IMR-90 (cell line): ENCODE measurements around the gene ATP5PO. TPM values are rescaled to one million over a fixed set of nuclear protein-coding genes. Genes with fewer than 3 reads are reported as not detected.

ENCODE experiments used
- ATAC-seq: fragments of 200-7000 bp; cut with Tn5 transposase; 2 replicates; pipeline ENCODE4 v1.9.1; 2020; ENCODE audit warnings: low read depth, mild to moderate bottlenecking, moderate library complexity
- BruUV-seq: library from RNA; stranded (reverse); fragments of 400-500 nt; replicated peaks from 2 replicates; lab custom pipeline; 2021; lab: Mats Ljungman, UMichigan
- CTCF ChIA-PET: fragments of 300-600 bp; formaldehyde crosslinking; extraction: SDS; loops from one replicate; lab custom pipeline; 2021; ENCODE audit warnings: antibody characterized with exemption; lab: Yijun Ruan, JAX
- POLR2A ChIA-PET: fragments of 300-600 bp; sonication (Branson Sonifier 250); formaldehyde crosslinking; loops from one replicate; lab custom pipeline; 2022; ENCODE audit warnings: antibody characterized with exemption; ENCODE audit not compliant: unreplicated experiment; lab: Charles Lee
- DNase-seq: peaks from one replicate; pipeline ENCODE4 v3.0.0; 2013
- H2AFZ ChIP-seq: replicated peaks from 2 replicates; pipeline ENCODE3; 2013; ENCODE audit warnings: low read length, mild to moderate bottlenecking; ENCODE audit not compliant: poor library complexity
- H2AK5ac ChIP-seq: 2 replicates; pipeline ENCODE4 v1.6.1; 2013; ENCODE audit warnings: low read depth, low read length, inconsistent platforms
- H2AK9ac ChIP-seq: replicated peaks from 2 replicates; pipeline ENCODE3; 2013; ENCODE audit warnings: mild to moderate bottlenecking, low read depth, low read length, moderate library complexity; ENCODE audit not compliant: poor library complexity
- H2BK120ac ChIP-seq: 2 replicates; pipeline ENCODE4 v1.6.1; 2013; ENCODE audit warnings: low read depth, low read length, inconsistent platforms
- H2BK15ac ChIP-seq: 3 replicates; pipeline ENCODE4 v1.6.1; 2013; ENCODE audit warnings: low read depth, low read length, inconsistent platforms
- H2BK20ac ChIP-seq: 2 replicates; pipeline ENCODE4 v1.6.1; 2013; ENCODE audit warnings: low read depth, mild to moderate bottlenecking, inconsistent platforms, low read length, moderate library complexity
- H2BK5ac ChIP-seq: 2 replicates; pipeline ENCODE4 v1.6.1; 2013; ENCODE audit warnings: mild to moderate bottlenecking, low read depth, low read length, inconsistent platforms; ENCODE audit not compliant: poor library complexity, severe bottlenecking
- H3K14ac ChIP-seq: replicated peaks from 2 replicates; pipeline ENCODE4 v1.6.1; 2013; ENCODE audit warnings: low read depth, low read length, inconsistent platforms
- H3K18ac ChIP-seq: 2 replicates; pipeline ENCODE4 v1.6.1; 2013; ENCODE audit warnings: low read depth, low read length, control low read depth
- H3K23ac ChIP-seq: 2 replicates; pipeline ENCODE4 v1.6.1; 2013; ENCODE audit warnings: low read depth, low read length, inconsistent platforms
- H3K27ac ChIP-seq: 2 replicates; pipeline ENCODE4 v1.5.1; 2013; ENCODE audit warnings: mild to moderate bottlenecking, control low read depth, low read length; ENCODE audit not compliant: insufficient read depth
- H3K27me3 ChIP-seq: 2 replicates; pipeline ENCODE4 v1.6.1; 2013; ENCODE audit warnings: low read length; ENCODE audit not compliant: control insufficient read depth, insufficient read depth
- H3K36me3 ChIP-seq: 2 replicates; pipeline ENCODE4 v1.6.1; 2013; ENCODE audit warnings: low read length, mixed read lengths; ENCODE audit not compliant: control insufficient read depth, insufficient read depth
- H3K4ac ChIP-seq: 2 replicates; pipeline ENCODE4 v1.6.1; 2013; ENCODE audit warnings: low read depth, low read length, inconsistent platforms
- H3K4me1 ChIP-seq: 2 replicates; pipeline ENCODE4 v1.6.1; 2013; ENCODE audit warnings: low read length, mixed read lengths; ENCODE audit not compliant: control insufficient read depth, insufficient read depth
- H3K4me2 ChIP-seq: 2 replicates; pipeline ENCODE4 v1.6.1; 2013; ENCODE audit warnings: low read depth, mild to moderate bottlenecking, control low read depth, low read length, moderate library complexity
- H3K4me3 ChIP-seq: 2 replicates; pipeline ENCODE4 v1.5.1; 2013; ENCODE audit warnings: low read depth, mild to moderate bottlenecking, control low read depth, low read length, moderate library complexity; ENCODE audit not compliant: insufficient read depth
- H3K56ac ChIP-seq: 2 replicates; pipeline ENCODE4 v1.6.1; 2013; ENCODE audit warnings: low read length, inconsistent platforms; ENCODE audit not compliant: insufficient read depth; ENCODE audit errors: extremely low read depth
- H3K79me1 ChIP-seq, 2 experiments: 2 replicates each; pipeline ENCODE4 v1.6.1; 2013; ENCODE audit warnings: low read length in 2 of 2, inconsistent platforms in 1 of 2, low read depth in 1 of 2
- H3K9ac ChIP-seq: 2 replicates; pipeline ENCODE4 v1.6.1; 2013; ENCODE audit warnings: low read depth, low read length, control low read depth
- H3K9me1 ChIP-seq: 2 replicates; pipeline ENCODE4 v1.6.1; 2013; ENCODE audit warnings: low read length, inconsistent platforms; ENCODE audit not compliant: insufficient read depth
- H3K9me3 ChIP-seq: 2 replicates; pipeline ENCODE4 v1.6.1; 2013; ENCODE audit warnings: low read length; ENCODE audit not compliant: control insufficient read depth, insufficient read depth
- H4K20me1 ChIP-seq: 2 replicates; pipeline ENCODE4 v1.6.1; 2013; ENCODE audit warnings: low read length, inconsistent platforms; ENCODE audit not compliant: insufficient read depth
- H4K5ac ChIP-seq: 2 replicates; pipeline ENCODE4 v1.6.1; 2013; ENCODE audit warnings: mild to moderate bottlenecking, low read depth, low read length, control low read depth
- H4K8ac ChIP-seq, 2 experiments: 2 replicates each; pipeline ENCODE4 v1.6.1; 2013; ENCODE audit warnings: low read depth in 2 of 2, low read length in 2 of 2, control low read depth in 1 of 2, inconsistent platforms in 1 of 2
- H4K91ac ChIP-seq: 2 replicates; pipeline ENCODE4 v1.6.1; 2013; ENCODE audit warnings: low read depth, low read length, inconsistent platforms; ENCODE audit not compliant: insufficient read depth
- BHLHE40 ChIP-seq: fragments of 150-350 bp; IDR thresholded peaks from 2 replicates; pipeline ENCODE4 v1.6.1; 2016; ENCODE audit warnings: mild to moderate bottlenecking, low read depth, low read length
- CEBPB ChIP-seq: IDR thresholded peaks from 2 replicates; pipeline ENCODE4 v1.6.1; 2012; ENCODE audit warnings: low read depth, low read length, improper control_type of control experiment
- CHD1 ChIP-seq: IDR thresholded peaks from 2 replicates; pipeline ENCODE4 v1.6.1; 2012; ENCODE audit warnings: low read depth, low read length, improper control_type of control experiment
- FOS ChIP-seq: fragments of 150-350 bp; IDR thresholded peaks from 2 replicates; pipeline ENCODE4 v1.6.1; 2016; ENCODE audit warnings: low read depth, low read length
- MAFK ChIP-seq: IDR thresholded peaks from 2 replicates; pipeline ENCODE4 v1.6.1; 2012; ENCODE audit warnings: low read depth, low read length, improper control_type of control experiment
- MAZ ChIP-seq: IDR thresholded peaks from 2 replicates; pipeline ENCODE4 v1.6.1; 2012; ENCODE audit warnings: low read depth, mild to moderate bottlenecking, low read length, improper control_type of control experiment, moderate library complexity, borderline replicate concordance
- MXI1 ChIP-seq: IDR thresholded peaks from 2 replicates; pipeline ENCODE4 v1.6.1; 2012; ENCODE audit warnings: low read depth, mild to moderate bottlenecking, low read length, moderate library complexity, borderline replicate concordance
- NFE2L2 ChIP-seq: fragments of 150-350 bp; IDR thresholded peaks from 2 replicates; pipeline ENCODE4 v1.6.1; 2016; ENCODE audit warnings: low read depth, mild to moderate bottlenecking, low read length
- POLR2A ChIP-seq: IDR thresholded peaks from 2 replicates; pipeline ENCODE4 v1.6.1; 2012; ENCODE audit warnings: mild to moderate bottlenecking, low read depth, low read length
- RAD21 ChIP-seq: IDR thresholded peaks from 2 replicates; pipeline ENCODE4 v1.6.1; 2012; ENCODE audit warnings: low read length, improper control_type of control experiment
- RCOR1 ChIP-seq: IDR thresholded peaks from 2 replicates; pipeline ENCODE4 v1.6.1; 2012; ENCODE audit warnings: mild to moderate bottlenecking, low read length, improper control_type of control experiment; ENCODE audit not compliant: insufficient replicate concordance
- RFX5 ChIP-seq: IDR thresholded peaks from 2 replicates; pipeline ENCODE4 v1.8.0; 2012; ENCODE audit warnings: low read depth, mild to moderate bottlenecking, low read length, moderate library complexity
- SMC3 ChIP-seq: fragments of 150-350 bp; IDR thresholded peaks from 2 replicates; pipeline ENCODE4 v1.6.1; 2016; ENCODE audit warnings: low read depth, mild to moderate bottlenecking, antibody characterized with exemption, low read length, moderate library complexity
- WGBS, 2 experiments: methylation state at CpG; one replicate each; pipeline versions ENCODE4 v1.1.5 to v1.1.7; 2013; ENCODE audit warnings: missing lambda C conversion rate in 2 of 2; ENCODE audit not compliant: insufficient read length in 1 of 2; ENCODE audit errors: extremely low coverage in 2 of 2; 5-methylcytosine and 5-hydroxymethylcytosine counted together
- dilution Hi-C: fragments of 300-500 bp; cut with HindIII; formaldehyde crosslinking; loops from one replicate; pipeline ENCODE4 v1.14.3; 2018; ENCODE audit warnings: low sequenced_read_pairs; ENCODE audit not compliant: unreplicated experiment
- in situ Hi-C: fragments of 300-500 bp; cut with MboI; formaldehyde crosslinking; loops from 3 replicates; pipeline ENCODE4 v1.14.3; 2019; ENCODE audit warnings: low sequenced_read_pairs, inconsistent platforms, mixed read lengths
- intact Hi-C: fragments of 100-400 bp; cut with micrococcal nuclease; formaldehyde crosslinking; loops from 2 replicates; pipeline ENCODE4 v1.10.0; 2022
- polyA plus RNA-seq, 3 experiments: library from polyadenylated mRNA; depleted of rRNA; stranded (reverse); fragments of >200 nt; gene quantifications; 2 replicates each; pipeline ENCODE4 v1.2.3, GENCODE V29; 2012; ENCODE audit warnings: low replicate concordance in 1 of 3
- total RNA-seq: library from RNA; depleted of rRNA; stranded (reverse); fragments of >200 nt; gene quantifications from 2 replicates; pipeline ENCODE4 v1.2.3, GENCODE V29; 2012
- TF ChIP-seq, protein P1 (sequence below): fragments of 150-350 bp; IDR thresholded peaks from 2 replicates; pipeline ENCODE4 v1.6.1; 2016; ENCODE audit warnings: low read depth, mild to moderate bottlenecking, low read length, moderate library complexity, borderline replicate concordance
- TF ChIP-seq, protein P2 (sequence below): fragments of 150-350 bp; IDR thresholded peaks from 2 replicates; pipeline ENCODE4 v1.6.1; 2017; ENCODE audit warnings: mild to moderate bottlenecking, antibody characterized with exemption, low read length, low read depth
- TF ChIP-seq, protein P3 (sequence below): conservative IDR thresholded peaks from 2 replicates; pipeline ENCODE4 v1.5.1; 2012; ENCODE audit warnings: mild to moderate bottlenecking, low read depth, low read length, improper control_type of control experiment

Gene ATP5PO
- total and polyA plus RNA-seq, 2 of the 4 experiments (the other 2 are of a cell fraction) = 237 to 250 TPM

DNA sequence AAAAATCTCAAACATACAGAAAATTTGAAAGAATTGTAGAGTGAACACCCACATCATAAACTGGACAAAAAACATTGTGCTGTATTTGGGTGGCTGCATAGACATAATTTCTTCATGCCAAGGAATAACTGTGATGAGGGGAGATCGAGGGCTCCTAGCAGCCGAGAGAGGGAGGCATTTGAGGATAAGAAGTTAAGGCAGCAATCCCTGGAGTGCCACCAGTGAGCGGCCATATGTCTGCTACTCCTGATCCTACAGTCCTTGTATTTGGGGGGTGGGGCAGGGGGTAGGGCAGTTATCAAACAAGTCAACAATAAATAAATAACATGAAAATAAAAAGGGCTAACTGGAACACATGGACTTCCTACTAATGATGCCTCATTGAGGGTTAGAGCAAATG lies 54.5 kb downstream of the ATP5PO start:
- TF ChIP-seq BHLHE40 = no peak
- TF ChIP-seq FOS = no peak
- no peak for TF ChIP-seq MAFK
- TF ChIP-seq MAZ = no peak
- TF ChIP-seq, protein P1, sequence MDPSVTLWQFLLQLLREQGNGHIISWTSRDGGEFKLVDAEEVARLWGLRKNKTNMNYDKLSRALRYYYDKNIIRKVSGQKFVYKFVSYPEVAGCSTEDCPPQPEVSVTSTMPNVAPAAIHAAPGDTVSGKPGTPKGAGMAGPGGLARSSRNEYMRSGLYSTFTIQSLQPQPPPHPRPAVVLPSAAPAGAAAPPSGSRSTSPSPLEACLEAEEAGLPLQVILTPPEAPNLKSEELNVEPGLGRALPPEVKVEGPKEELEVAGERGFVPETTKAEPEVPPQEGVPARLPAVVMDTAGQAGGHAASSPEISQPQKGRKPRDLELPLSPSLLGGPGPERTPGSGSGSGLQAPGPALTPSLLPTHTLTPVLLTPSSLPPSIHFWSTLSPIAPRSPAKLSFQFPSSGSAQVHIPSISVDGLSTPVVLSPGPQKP = no peak
- no peak for TF ChIP-seq RAD21
- TF ChIP-seq SMC3 = no peak
- no peak for TF ChIP-seq CEBPB
- no peak for TF ChIP-seq MXI1
- TF ChIP-seq, protein P2, sequence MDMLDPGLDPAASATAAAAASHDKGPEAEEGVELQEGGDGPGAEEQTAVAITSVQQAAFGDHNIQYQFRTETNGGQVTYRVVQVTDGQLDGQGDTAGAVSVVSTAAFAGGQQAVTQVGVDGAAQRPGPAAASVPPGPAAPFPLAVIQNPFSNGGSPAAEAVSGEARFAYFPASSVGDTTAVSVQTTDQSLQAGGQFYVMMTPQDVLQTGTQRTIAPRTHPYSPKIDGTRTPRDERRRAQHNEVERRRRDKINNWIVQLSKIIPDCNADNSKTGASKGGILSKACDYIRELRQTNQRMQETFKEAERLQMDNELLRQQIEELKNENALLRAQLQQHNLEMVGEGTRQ = no peak
- TF ChIP-seq RCOR1 = no peak
- no peak for TF ChIP-seq POLR2A
- no peak for TF ChIP-seq CHD1
- TF ChIP-seq, protein P3, sequence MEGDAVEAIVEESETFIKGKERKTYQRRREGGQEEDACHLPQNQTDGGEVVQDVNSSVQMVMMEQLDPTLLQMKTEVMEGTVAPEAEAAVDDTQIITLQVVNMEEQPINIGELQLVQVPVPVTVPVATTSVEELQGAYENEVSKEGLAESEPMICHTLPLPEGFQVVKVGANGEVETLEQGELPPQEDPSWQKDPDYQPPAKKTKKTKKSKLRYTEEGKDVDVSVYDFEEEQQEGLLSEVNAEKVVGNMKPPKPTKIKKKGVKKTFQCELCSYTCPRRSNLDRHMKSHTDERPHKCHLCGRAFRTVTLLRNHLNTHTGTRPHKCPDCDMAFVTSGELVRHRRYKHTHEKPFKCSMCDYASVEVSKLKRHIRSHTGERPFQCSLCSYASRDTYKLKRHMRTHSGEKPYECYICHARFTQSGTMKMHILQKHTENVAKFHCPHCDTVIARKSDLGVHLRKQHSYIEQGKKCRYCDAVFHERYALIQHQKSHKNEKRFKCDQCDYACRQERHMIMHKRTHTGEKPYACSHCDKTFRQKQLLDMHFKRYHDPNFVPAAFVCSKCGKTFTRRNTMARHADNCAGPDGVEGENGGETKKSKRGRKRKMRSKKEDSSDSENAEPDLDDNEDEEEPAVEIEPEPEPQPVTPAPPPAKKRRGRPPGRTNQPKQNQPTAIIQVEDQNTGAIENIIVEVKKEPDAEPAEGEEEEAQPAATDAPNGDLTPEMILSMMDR = no peak
- TF ChIP-seq RFX5 = no peak
- no peak for TF ChIP-seq NFE2L2
- H2BK5ac ChIP-seq = no peak overlapping the region
- H3K9ac ChIP-seq = no peak overlapping the region
- no peak overlapping the region for H4K91ac ChIP-seq
- no peak overlapping the region for H4K8ac ChIP-seq
- POLR2A ChIA-PET = no interaction called here
- no peak overlapping the region for H3K14ac ChIP-seq
- ATAC-seq (no peak), DNase-seq (no peak)
- no peaks in the 10 kb centered on the region for H3K79me1 ChIP-seq
- no peak overlapping the region for H3K23ac ChIP-seq
- in situ Hi-C loops = no loop called here
- intact Hi-C loops = no loop called here
- H3K4ac ChIP-seq = no peak overlapping the region
- H3K4me2 ChIP-seq = no peak overlapping the region
- no peak overlapping the region for H3K27ac ChIP-seq
- no peak overlapping the region for H2AK5ac ChIP-seq
- H3K9me3 ChIP-seq = no peaks in the 10 kb centered on the region
- no peak overlapping the region for H4K5ac ChIP-seq
- no CpG with 5 or more reads among the region's 3 CpGs for WGBS, 2 experiments
- H2BK120ac ChIP-seq = no peak overlapping the region
- peaks cover 14% of the 10 kb centered on the region for H3K27me3 ChIP-seq
- dilution Hi-C loops = no loop called here
- no peak overlapping the region for H2BK15ac ChIP-seq
- H2BK20ac ChIP-seq = no peak overlapping the region
- no peaks in the 10 kb centered on the region for H3K9me1 ChIP-seq
- CTCF ChIA-PET = no interaction called here
- H4K20me1 ChIP-seq = no peaks in the 10 kb centered on the region
- no TSS peak for BruUV-seq
- no peak overlapping the region for H3K56ac ChIP-seq
- H3K36me3 ChIP-seq = no peaks in the 10 kb centered on the region
- no peak overlapping the region for H3K4me3 ChIP-seq
- H2AK9ac ChIP-seq = no peak overlapping the region
- no peak overlapping the region for H2AFZ ChIP-seq
- no peak overlapping the region for H3K18ac ChIP-seq
- H3K4me1 ChIP-seq = no peaks in the 10 kb centered on the region
